Stimulated activated CD4-positive, alpha-beta T cell treated with anti-CD3 and anti-CD28 coated beads, Interleukin-12 subunit alpha, Interleukin-12 subunit beta, amount 100 ng/mL, for 4 hours (primary cell): ENCODE data around the gene LCN9.
"Not testable (repeated sequence)": the region's sequence is repeated elsewhere in the genome, so short reads cannot be mapped to it uniquely, and the experiment has no call there.

Experiments used
- DNase-seq: peaks from one replicate; pipeline ENCODE4 v3.0.0-alpha.2; 2020

LCN9 gene

GRCh38 chr9:135662758-135663450 is at the start of gene LCN9:
Gene LCN9, plus strand, starts transcription at chr9:135663309. Its CDS starts 13 bp downstream, at chr9:135663322.
- DNase-seq = no peak

GRCh38 chr9:135613946-135614805 is 48.9 kb upstream of the LCN9 start:
- DNase-seq = no peak

GRCh38 chr9:135614821-135615665 is 48.1 kb upstream of the LCN9 start:
- DNase-seq = no peak

- DNase-seq = no peak
These were observed 47.2 kb upstream of the LCN9 start for GRCh38 chr9:135615666-135616618.

GRCh38 chr9:135616619-135617537 is 46.2 kb upstream of the LCN9 start:
- DNase-seq = no peak

- no peak for DNase-seq
These were observed 45.6 kb upstream of the LCN9 start for GRCh38 chr9:135617538-135617900.

GRCh38 chr9:135617991-135618411 is 45.1 kb upstream of the LCN9 start:
- DNase-seq = no peak

- no peak for DNase-seq
These were observed 44.1 kb upstream of the LCN9 start for GRCh38 chr9:135618866-135619598.

- DNase-seq = no peak
These were observed 43.6 kb upstream of the LCN9 start for GRCh38 chr9:135619599-135619886.

- DNase-seq = no peak
These were observed 42.6 kb upstream of the LCN9 start for GRCh38 chr9:135620558-135620957.

GRCh38 chr9:135622415-135623020 is 40.6 kb upstream of the LCN9 start:
- no peak for DNase-seq

- no peak for DNase-seq
These were observed 38.8 kb upstream of the LCN9 start for GRCh38 chr9:135624282-135624681.

GRCh38 chr9:135632841-135633240 is 30.3 kb upstream of the LCN9 start:
- no peak for DNase-seq

GRCh38 chr9:135636930-135637530 is 26.1 kb upstream of the LCN9 start:
- not testable (repeated sequence) for DNase-seq

- no peak for DNase-seq
These were observed 23.9 kb upstream of the LCN9 start, which contains the start of gene GLT6D1 for GRCh38 chr9:135639196-135639595. Gene GLT6D1, minus strand, starts transcription at chr9:135639540. Its CDS starts 353 bp downstream, at chr9:135639187.

GRCh38 chr9:135641047-135641446 is 22.1 kb upstream of the LCN9 start:
- DNase-seq = no peak

GRCh38 chr9:135641745-135642144 is 21.4 kb upstream of the LCN9 start:
- no peak for DNase-seq

GRCh38 chr9:135644631-135645218 is 18.4 kb upstream of the LCN9 start:
- no peak for DNase-seq

- no peak for DNase-seq
These were observed 15.2 kb upstream of the LCN9 start for GRCh38 chr9:135647884-135648283.
